Calu3 (cell line): ENCODE measurements around the gene PPP1R13B. TPM values are rescaled to one million over a fixed set of nuclear protein-coding genes. Genes with fewer than 3 reads are reported as not detected.

ENCODE experiments used
- BruUV-seq: library from RNA; stranded (reverse); fragments of 400-500 nt; replicated peaks from 2 replicates; lab custom pipeline; 2021; lab: Mats Ljungman, UMichigan
- CTCF ChIA-PET: fragments of 300-600 bp; sonication (Branson Sonifier 250); formaldehyde crosslinking; loops from one replicate; lab custom pipeline; 2022; ENCODE audit warnings: antibody characterized with exemption; lab: Charles Lee
- DNase-seq: peaks from one replicate; pipeline ENCODE4 v3.0.0; 2022
- H3K27ac Mint-ChIP-seq: one replicate; pipeline ENCODE4 v1.8.0; 2022; ENCODE audit warnings: mixed read lengths; ENCODE audit not compliant: unreplicated experiment
- H3K27me3 Mint-ChIP-seq: one replicate; pipeline ENCODE4 v1.8.0; 2022; ENCODE audit warnings: mixed read lengths; ENCODE audit not compliant: unreplicated experiment
- H3K36me3 Mint-ChIP-seq: one replicate; pipeline ENCODE4 v1.8.0; 2022; ENCODE audit warnings: mild to moderate bottlenecking, moderate library complexity, mixed read lengths; ENCODE audit not compliant: insufficient read depth, unreplicated experiment
- H3K4me1 Mint-ChIP-seq: one replicate; pipeline ENCODE4 v1.8.0; 2022; ENCODE audit warnings: mild to moderate bottlenecking, low read depth, mixed read lengths; ENCODE audit not compliant: unreplicated experiment
- H3K4me3 Mint-ChIP-seq: one replicate; pipeline ENCODE4 v1.8.0; 2022; ENCODE audit warnings: mild to moderate bottlenecking, low read depth, moderate library complexity, mixed read lengths; ENCODE audit not compliant: unreplicated experiment
- H3K9me3 Mint-ChIP-seq: one replicate; pipeline ENCODE4 v1.8.0; 2022; ENCODE audit warnings: low read depth, mixed read lengths; ENCODE audit not compliant: unreplicated experiment
- CTCF ChIP-seq: fragments of 200-600 bp; IDR thresholded peaks from one replicate; pipeline ENCODE4 v1.8.0; 2022; ENCODE audit warnings: antibody characterized with exemption; ENCODE audit not compliant: unreplicated experiment
- intact Hi-C: fragments of 100-400 bp; cut with micrococcal nuclease; formaldehyde crosslinking; loops from one replicate; pipeline ENCODE4 v1.10.0; 2022; ENCODE audit not compliant: unreplicated experiment
- total RNA-seq: library from RNA; stranded (reverse); gene quantifications from 2 replicates; pipeline ENCODE4 v1.2.3, GENCODE V29; 2022

The PPP1R13B gene
- total RNA-seq, 1 experiment from 2014 or later: 27.7 TPM

- DNase-seq: peak; percentile 92
- Mint-ChIP-seq H3K27ac (peak overlapping the region; percentile 33), H3K27me3 (no peaks in the 10 kb centered on the region), H3K36me3 (peaks cover 11% of the 10 kb centered on the region), H3K9me3 (no peaks in the 10 kb centered on the region), H3K4me1 (peaks cover 11% of the 10 kb centered on the region), H3K4me3 (peak overlapping the region; percentile 60)
- BruUV-seq: no TSS peak
- CTCF ChIA-PET: interaction anchor here (0.6 to 1.5 kb wide), 7 partner anchors 9 to 71 kb away, joined by 3 to 7 read pairs (median 4); no protein-coding TSS in a partner anchor
- intact Hi-C loops: no loop called here
- no peak for TF ChIP-seq CTCF
These were observed 32.4 kb upstream of the PPP1R13B start for GRCh38 chr14:103879570-103880347.

GRCh38 chr14:103879118-103879569 is 31.8 kb upstream of the PPP1R13B start:
- TF ChIP-seq CTCF: no peak
- DNase-seq: no peak
- Mint-ChIP-seq H3K27ac (peak overlapping the region; percentile 33), H3K27me3 (no peaks in the 10 kb centered on the region), H3K4me1 (peaks cover 11% of the 10 kb centered on the region), H3K4me3 (peak overlapping the region; percentile 60), H3K36me3 (peaks cover 11% of the 10 kb centered on the region), H3K9me3 (no peaks in the 10 kb centered on the region)
- intact Hi-C loops: no loop called here
- BruUV-seq: no TSS peak
- CTCF ChIA-PET: interaction anchor here (1.0 to 1.1 kb wide), 3 partner anchors 21 to 71 kb away, joined by 3 to 4 read pairs (median 3); no protein-coding TSS in a partner anchor

GRCh38 chr14:103878180-103878579 is 30.8 kb upstream of the PPP1R13B start:
- CTCF ChIA-PET: interaction anchor here (0.7 kb wide), 1 partner anchor 71 kb away, joined by 5 read pairs; no protein-coding TSS in a partner anchor
- no peaks in the 10 kb centered on the region for H3K27me3 Mint-ChIP-seq

GRCh38 chr14:103875010-103875409 is 27.6 kb upstream of the PPP1R13B start:
- TF ChIP-seq CTCF: no peak
- no peak overlapping the region for H3K27ac Mint-ChIP-seq
- no peak for DNase-seq
- CTCF ChIA-PET: no interaction called here
- no peak overlapping the region for H3K4me3 Mint-ChIP-seq
- H3K4me1 Mint-ChIP-seq: no peaks in the 10 kb centered on the region
- no TSS peak for BruUV-seq
- no peaks in the 10 kb centered on the region for H3K27me3 Mint-ChIP-seq
- intact Hi-C loops: no loop called here
- peaks cover 8% of the 10 kb centered on the region for H3K36me3 Mint-ChIP-seq
- no peaks in the 10 kb centered on the region for H3K9me3 Mint-ChIP-seq

More at GRCh38 chr14:103878180-103878579, 30.8 kb upstream of the PPP1R13B start:
- no peak overlapping the region for H3K4me3 Mint-ChIP-seq
- no peak overlapping the region for H3K27ac Mint-ChIP-seq
- intact Hi-C loops: no loop called here
- TF ChIP-seq CTCF: no peak
- DNase-seq: no peak
- no TSS peak for BruUV-seq
- peaks cover 11% of the 10 kb centered on the region for H3K36me3 Mint-ChIP-seq
- no peaks in the 10 kb centered on the region for H3K9me3 Mint-ChIP-seq
- peaks cover 11% of the 10 kb centered on the region for H3K4me1 Mint-ChIP-seq
